Ectodermal cell (in vitro differentiated cells): ENCODE results near the gene TRIM14.

Experiments used
- H3K27ac ChIP-seq: 2 replicates; pipeline ENCODE4 v1.7.0; 2013; ENCODE audit warnings: mild to moderate bottlenecking, low read depth, low read length; ENCODE audit not compliant: insufficient read depth, poor library complexity, severe bottlenecking
- H3K27me3 ChIP-seq: 2 replicates; pipeline ENCODE4 v1.7.0; 2013; ENCODE audit warnings: mild to moderate bottlenecking, low read length; ENCODE audit not compliant: insufficient read depth, control insufficient read depth, poor library complexity, severe bottlenecking
- H3K36me3 ChIP-seq: one replicate; pipeline ENCODE4 v1.7.0; 2013; ENCODE audit warnings: low read length; ENCODE audit not compliant: control insufficient read depth, insufficient read depth
- H3K4me1 ChIP-seq: one replicate; pipeline ENCODE4 v1.7.0; 2013; ENCODE audit warnings: low read length; ENCODE audit not compliant: control insufficient read depth, insufficient read depth
- H3K4me3 ChIP-seq: 2 replicates; pipeline ENCODE4 v1.7.0; 2013; ENCODE audit warnings: low read depth, low read length, control low read depth; ENCODE audit not compliant: insufficient read depth
- H3K9me3 ChIP-seq: 2 replicates; pipeline ENCODE4 v1.7.0; 2013; ENCODE audit warnings: mild to moderate bottlenecking, low read length, moderate library complexity; ENCODE audit not compliant: control insufficient read depth
- WGBS, 2 experiments: methylation state at CpG; one replicate each; pipeline ENCODE4 v1.1.7; 2013; ENCODE audit warnings: missing lambda C conversion rate in 2 of 2; 5-methylcytosine and 5-hydroxymethylcytosine counted together

TRIM14 gene

GRCh38 chr9:98075332-98075805, 43.7 kb downstream of the TRIM14 start:
- Histone ChIP-seq H3K9me3 (no peaks in the 10 kb centered on the region), H3K4me1 (no peaks in the 10 kb centered on the region), H3K27me3 (no peaks in the 10 kb centered on the region), H3K36me3 (no peaks in the 10 kb centered on the region), H3K27ac (no peak overlapping the region), H3K4me3 (no peak overlapping the region)
- WGBS, 2 experiments: 89 to 92% methylated on average over 5 to 6 of the region's 6 CpGs

- H3K27ac ChIP-seq: no peak overlapping the region
- no peaks in the 10 kb centered on the region for H3K36me3 ChIP-seq
- no peak overlapping the region for H3K4me3 ChIP-seq
- H3K27me3 ChIP-seq: no peaks in the 10 kb centered on the region
- 20 to 25% methylated on average over 13 of the region's 13 CpGs for WGBS, 2 experiments
- no peaks in the 10 kb centered on the region for H3K9me3 ChIP-seq
- no peaks in the 10 kb centered on the region for H3K4me1 ChIP-seq
Observed at GRCh38 chr9:98074115-98074990, 44.7 kb downstream of the TRIM14 start.

GRCh38 chr9:98071737-98072136, 47.3 kb downstream of the TRIM14 start:
- Histone ChIP-seq H3K27me3 (no peaks in the 10 kb centered on the region), H3K4me3 (no peak overlapping the region), H3K36me3 (no peaks in the 10 kb centered on the region), H3K27ac (no peak overlapping the region), H3K9me3 (no peaks in the 10 kb centered on the region), H3K4me1 (no peaks in the 10 kb centered on the region)
- 84 to 88% methylated on average over 9 of the region's 9 CpGs for WGBS, 2 experiments

- Histone ChIP-seq H3K27ac (no peak overlapping the region), H3K27me3 (no peaks in the 10 kb centered on the region), H3K36me3 (no peaks in the 10 kb centered on the region), H3K4me3 (no peak overlapping the region), H3K9me3 (no peaks in the 10 kb centered on the region), H3K4me1 (no peaks in the 10 kb centered on the region)
- WGBS, 2 experiments: 90 to 94% methylated on average over 7 of the region's 7 CpGs
Observed at GRCh38 chr9:98070704-98071103, 48.3 kb downstream of the TRIM14 start.

GRCh38 chr9:98069551-98069950, 49.5 kb downstream of the TRIM14 start:
- no peaks in the 10 kb centered on the region for H3K4me1 ChIP-seq
- no peaks in the 10 kb centered on the region for H3K36me3 ChIP-seq
- H3K27me3 ChIP-seq: no peaks in the 10 kb centered on the region
- H3K9me3 ChIP-seq: no peaks in the 10 kb centered on the region
- H3K4me3 ChIP-seq: no peak overlapping the region
- no peak overlapping the region for H3K27ac ChIP-seq
- 94 to 96% methylated on average over 6 of the region's 6 CpGs for WGBS, 2 experiments

GRCh38 chr9:98067184-98067583, 51.8 kb downstream of the TRIM14 start:
- Histone ChIP-seq H3K4me1 (no peaks in the 10 kb centered on the region), H3K9me3 (no peaks in the 10 kb centered on the region), H3K27ac (no peak overlapping the region), H3K36me3 (no peaks in the 10 kb centered on the region), H3K4me3 (no peak overlapping the region), H3K27me3 (no peaks in the 10 kb centered on the region)
- 95 to 98% methylated on average over 2 of the region's 2 CpGs for whole genome bisulfite sequencing, 2 experiments

- no peaks in the 10 kb centered on the region for H3K4me1 ChIP-seq
- no peaks in the 10 kb centered on the region for H3K36me3 ChIP-seq
- no peaks in the 10 kb centered on the region for H3K9me3 ChIP-seq
- no peak overlapping the region for H3K4me3 ChIP-seq
- WGBS, 2 experiments: 83 to 92% methylated on average over 1 to 2 of the region's 3 CpGs
- H3K27me3 ChIP-seq: no peaks in the 10 kb centered on the region
- H3K27ac ChIP-seq: no peak overlapping the region
Observed at GRCh38 chr9:98066235-98066634, 52.8 kb downstream of the TRIM14 start.

GRCh38 chr9:98064623-98065392, 54.2 kb downstream of the TRIM14 start:
- Histone ChIP-seq H3K36me3 (no peaks in the 10 kb centered on the region), H3K4me3 (no peak overlapping the region), H3K4me1 (no peaks in the 10 kb centered on the region), H3K27me3 (no peaks in the 10 kb centered on the region), H3K9me3 (no peaks in the 10 kb centered on the region), H3K27ac (no peak overlapping the region)
- 86 to 88% methylated on average over 8 of the region's 8 CpGs for WGBS, 2 experiments

GRCh38 chr9:98062161-98062560, 56.9 kb downstream of the TRIM14 start:
- Histone ChIP-seq H3K9me3 (no peaks in the 10 kb centered on the region), H3K27me3 (peaks cover 5% of the 10 kb centered on the region), H3K4me1 (peaks cover 3% of the 10 kb centered on the region), H3K4me3 (no peak overlapping the region), H3K36me3 (no peaks in the 10 kb centered on the region), H3K27ac (no peak overlapping the region)
- 92 to 95% methylated on average over 2 to 3 of the region's 3 CpGs for WGBS, 2 experiments

GRCh38 chr9:98057138-98057799, 61.8 kb downstream of the TRIM14 start:
- Histone ChIP-seq H3K27me3 (peaks cover 8% of the 10 kb centered on the region), H3K27ac (no peak overlapping the region), H3K4me1 (peaks cover 3% of the 10 kb centered on the region), H3K9me3 (no peaks in the 10 kb centered on the region), H3K36me3 (no peaks in the 10 kb centered on the region), H3K4me3 (peak overlapping the region; percentile 65)
- WGBS, 2 experiments: 21 to 23% methylated on average over 14 of the region's 14 CpGs
